Neural cell (in vitro differentiated cells): ENCODE results near the gene GABRB1. TPM values are rescaled to one million over a fixed set of nuclear protein-coding genes. Genes with fewer than 3 reads are reported as not detected.

Source experiments
- H2AFZ ChIP-seq: fragments of 200-600, 300-800 bp; sonication (generic), shearing (Covaris generic); 2 replicates; pipeline ENCODE4 v1.6.0; 2014; ENCODE audit warnings: low read depth, mild to moderate bottlenecking, antibody characterized with exemption, low read length, moderate library complexity
- H3F3A ChIP-seq: fragments of 200-600 bp; shearing (Covaris generic); 2 replicates; pipeline ENCODE4 v1.6.1; 2016; ENCODE audit warnings: mild to moderate bottlenecking, moderate library complexity, mixed read lengths, antibody characterized with exemption, low read length; ENCODE audit not compliant: insufficient read depth, poor library complexity, severe bottlenecking
- H3K27ac ChIP-seq: fragments of 200-600, 300-800 bp; sonication (generic), shearing (Covaris generic); 2 replicates; pipeline ENCODE4 v1.5.1; 2014; ENCODE audit warnings: mild to moderate bottlenecking, low read length, moderate library complexity
- H3K27me3 ChIP-seq: fragments of 300-800, 200-600 bp; sonication (generic), shearing (Covaris generic); 2 replicates; pipeline ENCODE4 v1.6.0; 2014; ENCODE audit warnings: mild to moderate bottlenecking, low read depth, low read length, moderate library complexity; ENCODE audit not compliant: insufficient read depth
- H3K36me3 ChIP-seq: fragments of 300-800, 200-600 bp; sonication (generic), shearing (Covaris generic); 2 replicates; pipeline ENCODE4 v1.5.1; 2014; ENCODE audit warnings: mild to moderate bottlenecking, antibody characterized with exemption, low read length, moderate library complexity; ENCODE audit not compliant: insufficient read depth
- H3K4me2 ChIP-seq: fragments of 300-800, 200-600 bp; sonication (generic), shearing (Covaris generic); 2 replicates; pipeline ENCODE4 v1.6.0; 2014; ENCODE audit warnings: mild to moderate bottlenecking, low read length
- H3K4me3 ChIP-seq: fragments of 300-800, 200-600 bp; sonication (generic), shearing (Covaris generic); 2 replicates; pipeline ENCODE4 v1.5.1; 2014; ENCODE audit warnings: mild to moderate bottlenecking, low read length, moderate library complexity
- H3K79me2 ChIP-seq: fragments of 200-600 bp; shearing (Covaris generic); replicated peaks from 2 replicates; pipeline ENCODE4 v1.6.0; 2014; ENCODE audit warnings: mild to moderate bottlenecking, low read length, moderate library complexity; ENCODE audit not compliant: insufficient read depth
- H3K9ac ChIP-seq: fragments of 300-800, 200-600 bp; sonication (generic), shearing (Covaris generic); 2 replicates; pipeline ENCODE4 v1.6.1; 2016; ENCODE audit warnings: mild to moderate bottlenecking, low read length, mixed read lengths
- H3K9me2 ChIP-seq: fragments of 200-600 bp; shearing (Covaris generic); 2 replicates; pipeline ENCODE4 v1.6.1; 2016; ENCODE audit warnings: mild to moderate bottlenecking, low read length, mixed read lengths; ENCODE audit not compliant: insufficient read depth
- H3K9me3 ChIP-seq: fragments of 200-600, 300-800 bp; sonication (generic), shearing (Covaris generic); 2 replicates; pipeline ENCODE4 v1.6.1; 2016; ENCODE audit warnings: mild to moderate bottlenecking, mixed run types, low read length, moderate library complexity, mixed read lengths
- H4K20me1 ChIP-seq: fragments of 200-600 bp; shearing (Covaris generic); 2 replicates; pipeline ENCODE4 v1.6.1; 2016; ENCODE audit warnings: mild to moderate bottlenecking, mixed run types; ENCODE audit not compliant: insufficient read depth
- EP300 ChIP-seq: fragments of 450-650 bp; conservative IDR thresholded peaks from 2 replicates; pipeline ENCODE4 v1.6.1; 2014; ENCODE audit warnings: antibody characterized with exemption, mild to moderate bottlenecking, moderate library complexity; ENCODE audit not compliant: poor library complexity, severe bottlenecking
- EZH2 ChIP-seq: fragments of 200-600, 300-800 bp; shearing (Covaris generic), sonication (generic); IDR thresholded peaks from 2 replicates; pipeline ENCODE4 v1.6.1; 2014; ENCODE audit warnings: antibody characterized with exemption, low read length, borderline replicate concordance, mild to moderate bottlenecking; ENCODE audit not compliant: insufficient read depth, poor library complexity, severe bottlenecking
- MXI1 ChIP-seq: fragments of 450-650 bp; conservative IDR thresholded peaks from 2 replicates; pipeline ENCODE4 v1.6.1; 2014; ENCODE audit warnings: antibody characterized with exemption, mild to moderate bottlenecking; ENCODE audit not compliant: poor library complexity, severe bottlenecking
- POLR2AphosphoS5 ChIP-seq: IDR thresholded peaks from 2 replicates; pipeline ENCODE4 v1.6.1; 2012
- RAD21 ChIP-seq: fragments of 450-650 bp; conservative IDR thresholded peaks from 2 replicates; pipeline ENCODE4 v1.6.1; 2014; ENCODE audit warnings: antibody characterized with exemption, mild to moderate bottlenecking, moderate library complexity
- SMC3 ChIP-seq: fragments of 450-650 bp; conservative IDR thresholded peaks from 2 replicates; pipeline ENCODE4 v1.6.1; 2014; ENCODE audit warnings: antibody characterized with exemption, mild to moderate bottlenecking, moderate library complexity; ENCODE audit not compliant: poor library complexity
- TAF1 ChIP-seq: IDR thresholded peaks from 2 replicates; pipeline ENCODE4 v1.6.1; 2012; ENCODE audit warnings: low read depth
- polyA plus RNA-seq: library from polyadenylated mRNA; depleted of rRNA; stranded (reverse); fragments of >200 nt; gene quantifications from 2 replicates; pipeline ENCODE4 v1.2.3, GENCODE V29; 2014
- TF ChIP-seq, protein P1 (sequence below): IDR thresholded peaks from 2 replicates; pipeline ENCODE4 v1.6.1; 2012; ENCODE audit warnings: borderline replicate concordance
- TF ChIP-seq, protein P2 (sequence below): fragments of 450-650 bp; IDR thresholded peaks from 2 replicates; pipeline ENCODE4 v1.5.1; 2014; ENCODE audit warnings: antibody characterized with exemption, mild to moderate bottlenecking, moderate library complexity; ENCODE audit not compliant: poor library complexity, severe bottlenecking

GABRB1 gene
- polyA plus RNA-seq, 1 donor from 2014 or later: 1.0 TPM

DNA sequence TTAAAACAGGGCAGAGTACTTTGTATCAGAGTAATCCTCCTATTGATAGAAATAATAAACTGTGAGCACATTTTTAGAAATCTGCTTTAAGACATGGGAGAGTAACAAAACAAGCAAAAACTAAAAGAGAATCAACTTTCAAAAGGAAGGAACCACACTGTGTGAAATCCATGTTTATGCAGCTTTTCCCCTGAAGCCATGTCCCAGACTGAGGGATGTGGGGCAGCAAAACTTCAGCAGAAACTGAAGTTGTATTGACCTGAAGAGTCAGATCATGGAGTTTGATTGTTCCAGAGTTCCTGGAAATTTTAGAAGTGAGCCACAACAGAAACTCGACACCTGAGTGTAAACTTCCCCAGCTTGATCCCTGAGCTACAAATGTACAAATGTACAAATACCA lies 378.9 kb downstream of the GABRB1 start:
- Histone ChIP-seq H3K79me2 (no peaks in the 10 kb centered on the region), H3K36me3 (no peaks in the 10 kb centered on the region), H3K9me2 (no peaks in the 10 kb centered on the region), H4K20me1 (no peaks in the 10 kb centered on the region), H3F3A (no peaks in the 10 kb centered on the region), H3K4me2 (no peak overlapping the region), H3K9me3 (no peaks in the 10 kb centered on the region), H3K27me3 (no peaks in the 10 kb centered on the region), H3K9ac (no peak overlapping the region), H3K4me3 (no peak overlapping the region), H3K27ac (no peak overlapping the region), H2AFZ (no peak overlapping the region)
- no peak for TF ChIP-seq EP300
- TF ChIP-seq MXI1: no peak
- no peak for TF ChIP-seq SMC3
- TF ChIP-seq EZH2: no peak
- no peak for TF ChIP-seq TAF1
- TF ChIP-seq RAD21: no peak
- TF ChIP-seq, protein P1, sequence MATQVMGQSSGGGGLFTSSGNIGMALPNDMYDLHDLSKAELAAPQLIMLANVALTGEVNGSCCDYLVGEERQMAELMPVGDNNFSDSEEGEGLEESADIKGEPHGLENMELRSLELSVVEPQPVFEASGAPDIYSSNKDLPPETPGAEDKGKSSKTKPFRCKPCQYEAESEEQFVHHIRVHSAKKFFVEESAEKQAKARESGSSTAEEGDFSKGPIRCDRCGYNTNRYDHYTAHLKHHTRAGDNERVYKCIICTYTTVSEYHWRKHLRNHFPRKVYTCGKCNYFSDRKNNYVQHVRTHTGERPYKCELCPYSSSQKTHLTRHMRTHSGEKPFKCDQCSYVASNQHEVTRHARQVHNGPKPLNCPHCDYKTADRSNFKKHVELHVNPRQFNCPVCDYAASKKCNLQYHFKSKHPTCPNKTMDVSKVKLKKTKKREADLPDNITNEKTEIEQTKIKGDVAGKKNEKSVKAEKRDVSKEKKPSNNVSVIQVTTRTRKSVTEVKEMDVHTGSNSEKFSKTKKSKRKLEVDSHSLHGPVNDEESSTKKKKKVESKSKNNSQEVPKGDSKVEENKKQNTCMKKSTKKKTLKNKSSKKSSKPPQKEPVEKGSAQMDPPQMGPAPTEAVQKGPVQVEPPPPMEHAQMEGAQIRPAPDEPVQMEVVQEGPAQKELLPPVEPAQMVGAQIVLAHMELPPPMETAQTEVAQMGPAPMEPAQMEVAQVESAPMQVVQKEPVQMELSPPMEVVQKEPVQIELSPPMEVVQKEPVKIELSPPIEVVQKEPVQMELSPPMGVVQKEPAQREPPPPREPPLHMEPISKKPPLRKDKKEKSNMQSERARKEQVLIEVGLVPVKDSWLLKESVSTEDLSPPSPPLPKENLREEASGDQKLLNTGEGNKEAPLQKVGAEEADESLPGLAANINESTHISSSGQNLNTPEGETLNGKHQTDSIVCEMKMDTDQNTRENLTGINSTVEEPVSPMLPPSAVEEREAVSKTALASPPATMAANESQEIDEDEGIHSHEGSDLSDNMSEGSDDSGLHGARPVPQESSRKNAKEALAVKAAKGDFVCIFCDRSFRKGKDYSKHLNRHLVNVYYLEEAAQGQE: no peak
- no peak for TF ChIP-seq POLR2AphosphoS5
- TF ChIP-seq, protein P2, sequence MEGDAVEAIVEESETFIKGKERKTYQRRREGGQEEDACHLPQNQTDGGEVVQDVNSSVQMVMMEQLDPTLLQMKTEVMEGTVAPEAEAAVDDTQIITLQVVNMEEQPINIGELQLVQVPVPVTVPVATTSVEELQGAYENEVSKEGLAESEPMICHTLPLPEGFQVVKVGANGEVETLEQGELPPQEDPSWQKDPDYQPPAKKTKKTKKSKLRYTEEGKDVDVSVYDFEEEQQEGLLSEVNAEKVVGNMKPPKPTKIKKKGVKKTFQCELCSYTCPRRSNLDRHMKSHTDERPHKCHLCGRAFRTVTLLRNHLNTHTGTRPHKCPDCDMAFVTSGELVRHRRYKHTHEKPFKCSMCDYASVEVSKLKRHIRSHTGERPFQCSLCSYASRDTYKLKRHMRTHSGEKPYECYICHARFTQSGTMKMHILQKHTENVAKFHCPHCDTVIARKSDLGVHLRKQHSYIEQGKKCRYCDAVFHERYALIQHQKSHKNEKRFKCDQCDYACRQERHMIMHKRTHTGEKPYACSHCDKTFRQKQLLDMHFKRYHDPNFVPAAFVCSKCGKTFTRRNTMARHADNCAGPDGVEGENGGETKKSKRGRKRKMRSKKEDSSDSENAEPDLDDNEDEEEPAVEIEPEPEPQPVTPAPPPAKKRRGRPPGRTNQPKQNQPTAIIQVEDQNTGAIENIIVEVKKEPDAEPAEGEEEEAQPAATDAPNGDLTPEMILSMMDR: no peak

DNA sequence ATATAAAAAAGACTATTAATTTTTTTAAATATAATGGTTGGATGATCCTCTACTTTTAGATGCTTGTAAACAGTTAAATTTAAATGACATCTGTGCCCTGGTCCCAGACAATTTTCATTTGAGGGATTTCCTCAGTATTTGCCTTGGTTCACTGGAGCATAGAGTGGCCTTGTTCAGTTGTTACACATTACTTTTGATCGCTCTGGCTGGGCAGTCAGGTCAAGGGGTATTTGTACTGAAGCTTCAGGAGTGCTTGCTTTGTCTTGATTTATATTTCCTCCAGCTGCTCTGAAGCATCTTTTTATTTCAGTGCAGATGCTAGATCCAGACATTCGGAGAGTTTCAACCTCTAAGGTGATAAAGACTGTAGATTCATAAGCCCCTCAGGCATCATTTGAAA lies 382.2 kb downstream of the GABRB1 start:
- no peaks in the 10 kb centered on the region for H3K9me3 ChIP-seq
- no peak overlapping the region for H3K9ac ChIP-seq
- H3K27ac ChIP-seq: no peak overlapping the region
- H3F3A ChIP-seq: no peaks in the 10 kb centered on the region
- H2AFZ ChIP-seq: no peak overlapping the region
- no peaks in the 10 kb centered on the region for H4K20me1 ChIP-seq
- no peaks in the 10 kb centered on the region for H3K36me3 ChIP-seq
- no peak for TF ChIP-seq SMC3
- TF ChIP-seq EP300: no peak
- no peak for TF ChIP-seq RAD21
- no peaks in the 10 kb centered on the region for H3K27me3 ChIP-seq
- H3K4me3 ChIP-seq: no peak overlapping the region
- H3K9me2 ChIP-seq: no peaks in the 10 kb centered on the region
- no peak overlapping the region for H3K4me2 ChIP-seq
- H3K79me2 ChIP-seq: no peaks in the 10 kb centered on the region

DNA sequence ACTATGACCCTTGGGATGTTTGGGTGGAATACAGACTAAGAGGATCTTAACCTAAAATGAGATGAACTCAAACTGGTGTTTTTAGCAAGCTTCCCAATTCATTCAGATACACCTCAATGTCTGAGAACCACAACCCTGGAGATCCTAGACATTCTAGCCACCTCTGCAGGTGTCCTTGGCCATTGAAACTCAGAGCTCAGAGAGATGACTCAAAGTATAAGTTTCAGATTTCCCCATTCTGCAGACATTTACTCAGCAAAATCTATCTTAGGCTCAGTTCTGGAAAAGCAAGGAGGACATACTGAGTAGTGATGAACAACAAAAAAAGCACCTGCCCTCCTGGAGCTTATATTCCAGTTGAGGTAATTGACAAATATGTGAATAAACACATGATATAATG lies 384.4 kb downstream of the GABRB1 start:
- no peaks in the 10 kb centered on the region for H3F3A ChIP-seq
- no peak overlapping the region for H3K4me3 ChIP-seq
- no peaks in the 10 kb centered on the region for H3K27me3 ChIP-seq
- no peak overlapping the region for H3K4me2 ChIP-seq
- no peak overlapping the region for H2AFZ ChIP-seq
- no peaks in the 10 kb centered on the region for H4K20me1 ChIP-seq
- H3K9ac ChIP-seq: no peak overlapping the region
- no peak for TF ChIP-seq RAD21
- no peak for TF ChIP-seq TAF1
- TF ChIP-seq POLR2AphosphoS5: no peak
- TF ChIP-seq EP300: no peak
- TF ChIP-seq, protein P2: no peak
- no peak for TF ChIP-seq MXI1
- TF ChIP-seq SMC3: no peak
- TF ChIP-seq EZH2: no peak
- TF ChIP-seq, protein P1: no peak
- H3K9me3 ChIP-seq: no peaks in the 10 kb centered on the region
- no peaks in the 10 kb centered on the region for H3K9me2 ChIP-seq
- H3K79me2 ChIP-seq: no peaks in the 10 kb centered on the region
- no peaks in the 10 kb centered on the region for H3K36me3 ChIP-seq
- no peak overlapping the region for H3K27ac ChIP-seq
